GM12873 (cell line): ENCODE measurements around the gene RALGPS1.

Experiments
- TF ChIP-seq, protein P1 (sequence below): IDR thresholded peaks from 2 replicates; pipeline ENCODE4 v1.5.1; 2012; ENCODE audit warnings: low read depth, mild to moderate bottlenecking, moderate library complexity, low read length, control low read depth; ENCODE audit not compliant: insufficient read depth; ENCODE audit errors: missing control alignments

Gene RALGPS1

DNA sequence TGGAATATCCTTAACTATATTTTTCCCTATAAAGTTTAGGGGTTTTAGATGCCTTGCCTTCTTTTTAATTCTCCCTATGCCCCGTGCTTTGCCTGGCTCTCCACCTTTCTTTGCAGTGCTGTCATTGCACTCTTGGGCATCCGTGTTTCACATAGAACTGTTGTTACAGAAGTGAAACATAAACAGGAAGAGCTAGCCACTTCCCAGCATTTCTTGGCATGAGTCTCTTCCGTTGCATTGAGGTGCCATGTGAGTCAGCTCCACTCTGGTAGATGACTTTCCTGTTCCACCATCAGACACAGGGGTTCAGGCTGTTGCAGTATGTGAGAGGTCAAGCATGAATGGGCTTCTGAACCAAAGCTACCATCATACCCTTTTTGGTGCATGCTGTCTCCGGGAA lies 134.5 kb downstream of the RALGPS1 start:
- TF ChIP-seq, protein P1, sequence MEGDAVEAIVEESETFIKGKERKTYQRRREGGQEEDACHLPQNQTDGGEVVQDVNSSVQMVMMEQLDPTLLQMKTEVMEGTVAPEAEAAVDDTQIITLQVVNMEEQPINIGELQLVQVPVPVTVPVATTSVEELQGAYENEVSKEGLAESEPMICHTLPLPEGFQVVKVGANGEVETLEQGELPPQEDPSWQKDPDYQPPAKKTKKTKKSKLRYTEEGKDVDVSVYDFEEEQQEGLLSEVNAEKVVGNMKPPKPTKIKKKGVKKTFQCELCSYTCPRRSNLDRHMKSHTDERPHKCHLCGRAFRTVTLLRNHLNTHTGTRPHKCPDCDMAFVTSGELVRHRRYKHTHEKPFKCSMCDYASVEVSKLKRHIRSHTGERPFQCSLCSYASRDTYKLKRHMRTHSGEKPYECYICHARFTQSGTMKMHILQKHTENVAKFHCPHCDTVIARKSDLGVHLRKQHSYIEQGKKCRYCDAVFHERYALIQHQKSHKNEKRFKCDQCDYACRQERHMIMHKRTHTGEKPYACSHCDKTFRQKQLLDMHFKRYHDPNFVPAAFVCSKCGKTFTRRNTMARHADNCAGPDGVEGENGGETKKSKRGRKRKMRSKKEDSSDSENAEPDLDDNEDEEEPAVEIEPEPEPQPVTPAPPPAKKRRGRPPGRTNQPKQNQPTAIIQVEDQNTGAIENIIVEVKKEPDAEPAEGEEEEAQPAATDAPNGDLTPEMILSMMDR, result peak; percentile 19

DNA sequence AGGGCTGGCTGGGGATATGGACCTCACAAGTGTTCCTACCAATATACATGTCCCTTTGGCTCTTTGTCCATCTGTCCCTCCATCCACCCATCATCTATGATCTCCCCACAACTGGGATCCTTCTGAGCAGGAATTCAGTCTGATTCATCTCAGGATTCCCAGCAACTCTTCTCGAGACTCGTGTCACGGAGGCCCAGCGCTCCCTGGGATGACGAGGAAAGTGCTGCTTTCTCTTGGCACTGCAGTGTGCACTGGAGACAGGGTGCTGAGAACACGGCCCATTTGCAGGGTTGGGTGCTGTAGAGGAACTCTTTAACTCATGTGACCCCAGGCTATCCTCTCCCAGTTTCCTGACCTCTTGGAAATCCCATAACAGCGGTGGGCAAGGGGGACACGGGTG lies 135.0 kb downstream of the RALGPS1 start:
- TF ChIP-seq, protein P1, result no peak

DNA sequence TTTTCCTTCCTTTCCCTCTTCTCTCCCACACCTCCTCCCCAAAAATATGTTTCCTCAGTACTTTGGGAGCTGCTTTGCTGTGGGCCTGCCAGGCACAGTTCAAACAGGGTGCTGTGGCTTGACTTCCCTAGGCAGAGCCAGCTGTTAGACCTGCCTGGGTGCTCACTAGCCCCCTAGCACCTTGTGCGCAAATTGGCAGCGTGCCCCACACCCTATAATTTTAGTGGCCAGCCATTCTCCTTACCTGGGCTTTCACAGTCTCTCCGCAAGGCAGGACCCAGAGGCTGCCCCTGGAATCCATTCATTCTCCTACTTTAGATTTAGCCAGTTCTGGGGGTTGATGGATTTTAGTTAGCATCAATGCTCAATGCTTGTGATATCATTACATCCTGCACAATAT lies 135.6 kb downstream of the RALGPS1 start:
- TF ChIP-seq, protein P1, result no peak

DNA sequence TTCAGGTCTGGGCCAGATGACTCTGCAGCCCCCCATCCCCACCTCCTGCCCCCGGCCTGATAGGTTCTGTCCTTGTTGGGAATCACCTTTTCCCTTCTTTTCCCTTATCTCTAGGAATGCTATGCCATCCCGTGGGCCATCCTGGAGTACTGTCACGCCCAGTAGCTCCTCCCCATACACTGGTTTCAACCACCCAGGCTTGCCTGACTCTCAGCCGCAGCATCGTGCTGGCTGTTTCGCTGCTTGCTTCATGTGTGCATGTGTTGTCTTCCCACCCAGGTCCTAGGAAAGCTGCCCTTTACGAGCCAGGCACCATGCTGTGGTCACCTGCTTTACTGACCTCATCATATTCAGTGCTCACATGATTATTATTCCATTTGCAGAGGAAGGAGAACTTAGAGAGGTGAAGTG lies 136.0 kb downstream of the RALGPS1 start:
- TF ChIP-seq, protein P1, result no peak

DNA sequence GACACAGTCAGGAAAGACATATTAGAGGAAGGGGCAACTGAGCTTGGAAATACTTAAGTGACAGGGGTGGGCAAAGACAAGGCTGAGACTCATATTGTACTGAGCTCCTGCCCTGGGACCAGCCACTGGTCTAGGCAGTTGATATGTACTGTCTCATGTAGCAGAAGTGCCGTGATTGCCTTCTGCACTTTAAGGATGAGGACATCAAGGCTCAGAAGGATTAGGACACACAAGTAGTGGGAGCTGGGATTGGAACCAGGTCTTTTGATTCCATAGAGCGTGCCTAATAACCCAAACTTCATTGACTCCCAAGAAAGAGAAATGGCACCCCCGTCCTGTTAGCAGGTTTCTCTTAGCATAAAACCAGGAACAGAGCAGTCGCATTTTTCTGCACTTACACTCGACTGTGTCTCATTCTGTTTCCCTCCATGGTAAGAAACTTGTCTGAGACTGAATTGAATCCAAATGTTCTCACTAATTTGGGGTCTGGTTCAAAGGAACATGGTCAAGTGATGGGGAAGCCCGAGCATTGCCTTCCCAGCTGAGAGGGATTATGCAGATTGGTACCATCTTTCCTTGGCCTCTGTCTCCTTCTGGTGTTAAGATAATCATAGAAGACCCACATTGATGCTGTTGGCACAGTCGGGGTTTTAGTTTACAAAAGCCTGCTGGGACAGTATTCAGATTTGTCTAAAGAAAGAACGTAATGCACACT lies 137.5 kb downstream of the RALGPS1 start:
- TF ChIP-seq, protein P1, result no peak

DNA sequence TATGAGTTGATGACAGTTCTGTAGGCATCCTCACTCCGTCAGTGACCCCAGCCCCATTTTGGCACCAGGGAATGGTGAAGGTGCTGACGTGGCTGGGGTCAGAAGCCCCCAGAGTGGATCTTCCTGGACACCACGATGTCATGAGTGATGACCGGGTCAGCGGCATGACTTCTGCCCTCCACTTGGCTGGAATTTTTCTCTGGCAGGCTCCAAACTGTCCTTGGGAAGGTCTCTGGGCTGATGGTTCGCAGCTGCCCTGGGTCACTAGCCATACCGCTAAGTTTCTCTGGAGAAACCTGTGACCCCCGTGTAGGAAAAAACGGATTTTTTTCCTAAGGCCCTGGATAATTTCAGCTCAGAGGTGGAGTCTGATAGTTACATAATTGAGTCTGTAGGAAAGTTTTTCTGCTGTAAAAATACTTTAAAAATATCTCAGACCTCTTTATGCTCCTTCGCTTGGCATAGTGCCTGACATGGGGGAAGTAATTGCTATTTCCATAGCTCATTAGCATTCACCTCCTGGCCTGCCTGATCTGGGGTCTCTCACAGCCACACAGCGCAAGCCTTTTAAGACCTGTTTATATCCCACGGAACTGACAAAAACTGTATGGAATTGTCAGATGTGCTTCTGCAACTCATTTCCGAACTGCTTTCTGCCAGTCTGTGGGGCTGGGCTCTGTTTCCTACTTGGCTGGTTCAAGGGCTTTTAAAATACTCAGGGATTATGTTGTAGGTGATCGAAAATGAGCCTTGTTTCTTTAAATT lies 138.7 kb downstream of the RALGPS1 start:
- TF ChIP-seq, protein P1, result no peak

DNA sequence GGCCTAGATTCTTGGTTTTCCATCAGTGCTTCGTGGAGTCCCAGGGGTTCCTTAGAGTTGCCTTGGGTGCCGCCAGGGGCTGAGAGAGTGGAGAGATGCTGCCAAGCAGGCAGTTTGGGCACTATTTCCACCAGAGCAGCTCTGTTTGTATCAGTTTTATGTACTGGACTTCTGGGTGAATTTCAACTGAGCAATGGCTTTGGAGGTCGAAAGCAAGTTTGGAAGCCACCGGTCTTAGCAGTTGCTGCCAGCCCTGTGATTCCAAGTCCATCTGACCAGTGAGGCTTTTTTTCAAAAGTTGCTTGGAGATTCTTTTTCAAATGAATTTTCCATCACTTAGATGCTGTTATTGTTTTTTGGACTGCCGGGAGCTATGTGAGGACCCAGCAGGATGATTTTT lies 139.4 kb downstream of the RALGPS1 start:
- TF ChIP-seq, protein P1, result no peak
